ENCODE measurements around the gene NRP1. TPM values are rescaled to one million over a fixed set of nuclear protein-coding genes. Genes with fewer than 3 reads are reported as not detected.
A peak's percentile ranks its signal among the peaks of the same experiment; 100 is the strongest.

The NRP1 gene
- total and polyA plus RNA-seq, 4 donors, result 18.5 to 188 (median 71.7) TPM

DNA sequence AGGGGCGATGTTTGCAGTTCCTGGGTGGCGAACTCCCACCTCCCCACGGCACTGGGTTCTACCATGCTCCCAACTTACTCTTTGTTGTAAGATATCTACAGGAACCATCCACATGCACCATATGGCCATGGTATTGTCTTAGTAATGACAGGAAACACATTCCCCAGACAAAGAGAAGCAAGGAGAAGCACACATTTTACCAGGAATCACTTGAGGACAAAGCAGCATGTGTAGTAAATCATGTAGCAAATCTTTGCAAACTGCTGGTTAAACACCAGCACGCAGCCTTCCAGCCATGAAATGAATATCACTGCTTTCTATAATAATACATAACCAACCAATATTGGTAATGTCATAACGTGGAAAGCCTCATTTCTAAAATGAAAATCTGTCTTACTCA, 101.2 kb downstream of the NRP1 start:
- Histone ChIP-seq H3K9me3 (ENCODE audit: control insufficient read depth in 4 of 4, insufficient read depth in 3 of 4, low read length in 3 of 4) (no peaks in the 10 kb centered on the region), H3K9ac (ENCODE audit: insufficient read depth in 1 of 2, low read length in 2 of 2) (no peak overlapping the region), H3K27me3 (ENCODE audit: control insufficient read depth in 3 of 3, insufficient read depth in 3 of 3, low read length in 2 of 3) (no peaks in the 10 kb centered on the region), H3K36me3 (ENCODE audit: control insufficient read depth in 4 of 4, insufficient read depth in 4 of 4, low read length in 4 of 4) (peaks cover 0 to 17% (median 5%) of the 10 kb centered on the region in 4 donors), H3K4me3 (no peak overlapping the region), H3K4me1 (ENCODE audit: control insufficient read depth in 5 of 5, insufficient read depth in 5 of 5, low read length in 5 of 5) (peaks cover 2 to 45% (median 14%) of the 10 kb centered on the region in 5 donors), H3K27ac (ENCODE audit: low read depth in 1 of 2, low read length in 1 of 2) (peak overlapping the region in 1 of 2 donors; percentile 73)
- ATAC-seq (ENCODE audit: insufficient read depth, low FRiP score) (no peak), DNase-seq (no peak)
- 67 to 83% methylated on average over 5 of the region's 5 CpGs for WGBS, 2 donors
- TF ChIP-seq, protein P1, sequence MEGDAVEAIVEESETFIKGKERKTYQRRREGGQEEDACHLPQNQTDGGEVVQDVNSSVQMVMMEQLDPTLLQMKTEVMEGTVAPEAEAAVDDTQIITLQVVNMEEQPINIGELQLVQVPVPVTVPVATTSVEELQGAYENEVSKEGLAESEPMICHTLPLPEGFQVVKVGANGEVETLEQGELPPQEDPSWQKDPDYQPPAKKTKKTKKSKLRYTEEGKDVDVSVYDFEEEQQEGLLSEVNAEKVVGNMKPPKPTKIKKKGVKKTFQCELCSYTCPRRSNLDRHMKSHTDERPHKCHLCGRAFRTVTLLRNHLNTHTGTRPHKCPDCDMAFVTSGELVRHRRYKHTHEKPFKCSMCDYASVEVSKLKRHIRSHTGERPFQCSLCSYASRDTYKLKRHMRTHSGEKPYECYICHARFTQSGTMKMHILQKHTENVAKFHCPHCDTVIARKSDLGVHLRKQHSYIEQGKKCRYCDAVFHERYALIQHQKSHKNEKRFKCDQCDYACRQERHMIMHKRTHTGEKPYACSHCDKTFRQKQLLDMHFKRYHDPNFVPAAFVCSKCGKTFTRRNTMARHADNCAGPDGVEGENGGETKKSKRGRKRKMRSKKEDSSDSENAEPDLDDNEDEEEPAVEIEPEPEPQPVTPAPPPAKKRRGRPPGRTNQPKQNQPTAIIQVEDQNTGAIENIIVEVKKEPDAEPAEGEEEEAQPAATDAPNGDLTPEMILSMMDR (IDR thresholded peaks at IDR 0.05; ENCODE audit: control extremely low read depth, extremely low read depth), result no peak

DNA sequence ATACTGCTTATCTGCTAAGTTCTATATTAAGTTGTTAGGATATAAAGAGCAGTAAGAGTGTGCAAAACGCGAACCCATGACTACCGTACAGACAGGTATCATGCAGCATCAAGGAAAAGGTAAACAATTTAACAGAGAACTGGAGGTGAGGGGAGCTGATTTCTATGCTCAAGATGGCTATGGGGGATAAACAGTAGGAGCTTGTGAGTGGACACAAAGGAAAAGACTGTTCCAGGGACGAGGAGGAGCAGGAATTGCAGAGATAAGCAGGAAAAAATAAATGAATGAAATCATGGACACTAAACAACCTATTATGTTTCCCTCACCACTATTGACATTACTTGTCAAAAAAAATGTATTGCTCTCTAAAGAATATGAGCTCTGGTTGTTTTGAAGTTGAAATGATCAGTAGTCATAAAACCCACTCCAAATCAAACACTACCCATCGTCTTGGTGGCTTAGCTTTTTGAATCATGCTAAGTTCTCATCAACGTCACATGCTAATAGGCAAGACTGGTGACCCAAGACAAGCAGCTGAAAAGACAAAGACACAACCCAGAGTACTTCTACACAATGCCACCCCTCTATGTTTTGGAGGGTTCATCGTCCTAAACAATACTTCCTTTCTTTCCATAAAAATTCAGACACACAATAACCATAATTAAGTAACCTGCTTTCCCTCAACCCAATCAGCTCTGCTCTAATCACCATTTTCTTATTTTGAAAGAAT, 102.7 kb downstream of the NRP1 start:
- H3K27ac ChIP-seq (ENCODE audit: low read depth in 1 of 2, low read length in 1 of 2), result no peak overlapping the region
- H3K4me1 ChIP-seq (ENCODE audit: control insufficient read depth in 5 of 5, insufficient read depth in 5 of 5, low read length in 5 of 5), result peaks cover 2 to 45% (median 10%) of the 10 kb centered on the region in 5 donors
- TF ChIP-seq, protein P1 (IDR thresholded peaks at IDR 0.05; ENCODE audit: control extremely low read depth, extremely low read depth), result no peak
- H3K9ac ChIP-seq (ENCODE audit: insufficient read depth in 1 of 2, low read length in 2 of 2), result no peak overlapping the region
- peaks cover 0 to 15% (median 7%) of the 10 kb centered on the region in 4 donors for H3K36me3 ChIP-seq (ENCODE audit: control insufficient read depth in 4 of 4, insufficient read depth in 4 of 4, low read length in 4 of 4)
- ATAC-seq (ENCODE audit: insufficient read depth, low FRiP score), result no peak
- 88 to 90% methylated on average over 7 of the region's 7 CpGs for WGBS, 2 donors
- no peak for DNase-seq
- no peak overlapping the region for H3K4me3 ChIP-seq
- no peaks in the 10 kb centered on the region for H3K9me3 ChIP-seq (ENCODE audit: control insufficient read depth in 4 of 4, insufficient read depth in 3 of 4, low read length in 3 of 4)
- H3K27me3 ChIP-seq (ENCODE audit: control insufficient read depth in 3 of 3, insufficient read depth in 3 of 3, low read length in 2 of 3), result no peaks in the 10 kb centered on the region

DNA sequence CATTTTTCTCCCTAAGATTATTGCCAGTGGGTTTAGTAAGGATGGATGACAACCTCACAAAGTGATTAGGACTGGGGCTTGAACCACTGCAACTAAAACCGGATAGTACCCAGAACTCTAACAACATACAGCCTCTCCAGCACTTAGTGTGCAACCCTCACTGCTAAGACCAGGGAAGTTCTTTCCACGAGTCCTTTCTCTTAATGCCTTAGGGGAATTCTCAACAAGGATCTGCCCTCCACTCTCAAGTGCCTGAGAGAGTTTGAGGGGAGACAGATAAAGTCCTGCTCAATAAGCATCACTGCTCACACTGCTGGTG, 104.6 kb downstream of the NRP1 start:
- H3K9ac ChIP-seq (ENCODE audit: insufficient read depth in 1 of 2, low read length in 2 of 2), result no peak overlapping the region
- TF ChIP-seq, protein P1 (IDR thresholded peaks at IDR 0.05; ENCODE audit: control extremely low read depth, extremely low read depth), result no peak
- ATAC-seq (ENCODE audit: insufficient read depth, low FRiP score), result no peak

More for the DNA sequence above, 104.6 kb downstream of the NRP1 start:
- H3K4me3 ChIP-seq, result no peak overlapping the region
- H3K36me3 ChIP-seq (ENCODE audit: control insufficient read depth in 4 of 4, insufficient read depth in 4 of 4, low read length in 4 of 4), result peaks cover 12 to 29% (median 20%) of the 10 kb centered on the region in 4 donors
- no peaks in the 10 kb centered on the region for H3K27me3 ChIP-seq (ENCODE audit: control insufficient read depth in 3 of 3, insufficient read depth in 3 of 3, low read length in 2 of 3)
- peaks cover 0 to 33% (median 4%) of the 10 kb centered on the region in 5 donors for H3K4me1 ChIP-seq (ENCODE audit: control insufficient read depth in 5 of 5, insufficient read depth in 5 of 5, low read length in 5 of 5)
- DNase-seq, result no peak
- no peak overlapping the region for H3K27ac ChIP-seq (ENCODE audit: low read depth in 1 of 2, low read length in 1 of 2)
- WGBS, 2 donors, result 57 to 82% methylated on average over 2 of the region's 2 CpGs
- no peaks in the 10 kb centered on the region for H3K9me3 ChIP-seq (ENCODE audit: control insufficient read depth in 4 of 4, insufficient read depth in 3 of 4, low read length in 3 of 4)

All from lung (tissue), 12 donors.